Panc1 (cell line): ENCODE measurements around the gene ICE2.

Experiments
- CTCF ChIP-seq: fragments of 450-650 bp; IDR thresholded peaks from 2 replicates; pipeline ENCODE4 v1.5.1; 2017; ENCODE audit warnings: mild to moderate bottlenecking
- POLR2AphosphoS5 ChIP-seq: IDR thresholded peaks from 2 replicates; pipeline ENCODE4 v1.6.1; 2012; ENCODE audit warnings: mild to moderate bottlenecking, low read depth, low read length, moderate library complexity
- REST ChIP-seq, 2 experiments: IDR thresholded peaks; 2 replicates each; pipeline ENCODE4 v1.6.1; 2011 to 2012; ENCODE audit warnings: low read depth in 2 of 2, control low read depth in 1 of 2, low read length in 1 of 2, mild to moderate bottlenecking in 1 of 2, moderate library complexity in 1 of 2; ENCODE audit not compliant: insufficient read depth in 1 of 2
- TCF7L2 ChIP-seq: IDR thresholded peaks from 2 replicates; pipeline ENCODE4 v1.6.1; 2011; ENCODE audit warnings: mild to moderate bottlenecking, low read depth, low read length, inconsistent platforms

- TF ChIP-seq CTCF (no peak), TCF7L2 (peak; percentile 59; the same call in 1 of the 2 replicates), REST (IDR thresholded peaks at IDR 0.05; ENCODE audit: insufficient read depth in 1 of 2, low read depth in 2 of 2, low read length in 1 of 2) (no peak), POLR2AphosphoS5 (peak; percentile 23; the same call in 1 of the 2 replicates)
Measured at GRCh38 chr15:60376677-60377095, 102.3 kb downstream of the ICE2 start.
